Right kidney (tissue), 1 donor: ENCODE data around the gene NELL2.
"Not testable (repeated sequence)": the region's sequence is repeated elsewhere in the genome, so short reads cannot be mapped to it uniquely, and the experiment has no call there.

ENCODE experiments used
- DNase-seq: peaks from one replicate; pipeline ENCODE4 v3.0.0-alpha.2; 2016

Gene NELL2

GRCh38 chr12:44694017-44694416 lies 182.1 kb downstream of the NELL2 start:
- DNase-seq, result no peak

GRCh38 chr12:44689587-44689986 lies 186.5 kb downstream of the NELL2 start:
- no peak for DNase-seq

GRCh38 chr12:44686821-44687432 lies 189.2 kb downstream of the NELL2 start:
- not testable (repeated sequence) for DNase-seq

- no peak for DNase-seq
These were observed 198.4 kb downstream of the NELL2 start for GRCh38 chr12:44677724-44678123.

DNA sequence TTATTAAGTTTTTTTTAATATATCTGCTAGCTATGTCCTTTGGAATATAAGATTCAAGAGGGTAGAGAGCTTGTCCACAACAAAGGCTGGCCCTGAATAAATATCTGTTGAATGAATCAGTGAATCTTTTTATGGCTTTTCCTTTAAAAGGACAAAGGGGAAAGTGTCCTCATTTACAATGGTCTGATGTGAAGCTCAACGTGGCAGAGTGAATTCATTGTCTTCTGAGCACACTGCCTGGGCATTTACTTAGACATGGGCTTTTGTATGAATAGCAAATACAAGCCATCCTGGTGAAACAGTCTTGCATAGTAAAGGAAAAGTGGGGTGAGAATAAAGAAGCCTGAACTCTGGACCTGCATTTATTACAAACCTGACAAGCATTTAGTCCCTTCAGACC lies 201.2 kb downstream of the NELL2 start:
- DNase-seq, result no peak

DNA sequence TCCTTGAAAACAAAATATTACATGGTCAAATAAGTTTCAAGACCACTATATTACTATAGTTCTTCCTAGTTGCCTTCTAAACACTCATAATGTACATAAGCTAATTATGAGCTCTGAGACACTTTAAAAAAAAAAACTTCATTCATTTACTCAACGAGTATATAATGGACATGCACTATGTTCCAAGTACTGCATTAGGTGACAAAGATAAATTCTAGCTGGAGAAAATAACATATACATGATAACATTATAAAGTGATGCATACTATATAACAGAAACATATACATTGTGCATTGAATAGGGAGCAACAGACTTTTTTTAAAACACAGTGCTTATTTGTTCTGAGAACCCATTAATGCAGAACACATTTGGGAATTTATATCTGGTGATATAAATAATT lies 202.3 kb downstream of the NELL2 start:
- no peak for DNase-seq

DNA sequence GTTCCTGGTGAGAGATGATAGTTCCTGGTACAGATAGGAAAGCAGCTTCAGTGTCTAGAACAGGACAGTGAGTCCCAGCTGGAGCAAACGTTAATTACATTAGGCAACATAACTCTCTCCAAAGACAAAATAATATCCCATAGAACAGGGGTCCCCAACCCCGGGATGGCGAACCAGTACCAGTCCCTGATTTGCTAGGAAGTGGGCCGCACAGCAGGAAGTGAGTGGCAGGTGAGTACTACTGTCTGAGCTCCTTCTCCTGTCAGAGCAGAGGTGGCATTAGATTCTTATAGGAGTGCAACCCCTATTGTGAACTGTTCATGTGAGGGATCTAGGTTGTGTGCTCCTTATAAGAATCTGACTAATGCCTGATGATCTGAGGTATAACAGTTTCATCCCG lies 204.1 kb downstream of the NELL2 start:
- no peak for DNase-seq

GRCh38 chr12:44668443-44668842 lies 207.7 kb downstream of the NELL2 start:
- no peak for DNase-seq

GRCh38 chr12:44667461-44667860 lies 208.7 kb downstream of the NELL2 start:
- no peak for DNase-seq

DNA sequence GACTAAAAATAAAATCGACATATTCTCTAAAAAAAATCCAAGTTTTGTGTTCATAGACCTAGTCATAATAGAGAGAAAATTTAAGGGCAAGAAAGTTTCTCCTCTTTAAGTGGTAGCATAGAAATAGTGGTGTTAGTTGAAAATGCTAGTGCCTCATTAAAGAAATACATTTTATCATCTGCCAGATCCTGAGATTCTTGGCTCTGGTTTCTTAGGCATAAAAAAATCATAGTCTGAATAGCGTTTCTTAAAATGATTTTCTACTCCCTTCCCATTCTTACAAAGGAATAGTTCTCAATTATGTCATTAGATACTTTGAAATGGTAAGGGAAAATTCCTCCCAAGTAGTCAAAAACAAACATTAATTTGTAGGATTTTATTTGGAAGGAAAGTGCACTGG lies 212.8 kb downstream of the NELL2 start:
- no peak for DNase-seq

DNA sequence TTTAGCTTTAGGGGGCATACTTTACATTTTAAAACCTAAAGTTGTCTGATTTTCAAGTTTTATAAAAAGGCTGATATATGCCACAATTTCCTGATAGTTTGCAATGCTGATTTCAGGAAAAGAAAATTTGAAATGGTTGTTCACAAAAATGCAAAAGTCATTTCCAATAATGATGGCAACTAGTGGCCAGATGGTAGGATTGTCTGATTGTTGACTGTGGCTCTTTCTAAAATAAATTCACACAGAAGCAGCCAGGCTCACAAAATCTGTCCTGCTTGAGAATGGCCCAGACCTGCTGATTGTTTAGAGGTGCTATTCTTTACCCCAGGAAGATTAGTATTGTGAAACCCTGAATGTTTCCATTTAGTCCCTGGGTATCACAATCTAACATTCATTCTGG lies 220.3 kb downstream of the NELL2 start:
- no peak for DNase-seq

DNA sequence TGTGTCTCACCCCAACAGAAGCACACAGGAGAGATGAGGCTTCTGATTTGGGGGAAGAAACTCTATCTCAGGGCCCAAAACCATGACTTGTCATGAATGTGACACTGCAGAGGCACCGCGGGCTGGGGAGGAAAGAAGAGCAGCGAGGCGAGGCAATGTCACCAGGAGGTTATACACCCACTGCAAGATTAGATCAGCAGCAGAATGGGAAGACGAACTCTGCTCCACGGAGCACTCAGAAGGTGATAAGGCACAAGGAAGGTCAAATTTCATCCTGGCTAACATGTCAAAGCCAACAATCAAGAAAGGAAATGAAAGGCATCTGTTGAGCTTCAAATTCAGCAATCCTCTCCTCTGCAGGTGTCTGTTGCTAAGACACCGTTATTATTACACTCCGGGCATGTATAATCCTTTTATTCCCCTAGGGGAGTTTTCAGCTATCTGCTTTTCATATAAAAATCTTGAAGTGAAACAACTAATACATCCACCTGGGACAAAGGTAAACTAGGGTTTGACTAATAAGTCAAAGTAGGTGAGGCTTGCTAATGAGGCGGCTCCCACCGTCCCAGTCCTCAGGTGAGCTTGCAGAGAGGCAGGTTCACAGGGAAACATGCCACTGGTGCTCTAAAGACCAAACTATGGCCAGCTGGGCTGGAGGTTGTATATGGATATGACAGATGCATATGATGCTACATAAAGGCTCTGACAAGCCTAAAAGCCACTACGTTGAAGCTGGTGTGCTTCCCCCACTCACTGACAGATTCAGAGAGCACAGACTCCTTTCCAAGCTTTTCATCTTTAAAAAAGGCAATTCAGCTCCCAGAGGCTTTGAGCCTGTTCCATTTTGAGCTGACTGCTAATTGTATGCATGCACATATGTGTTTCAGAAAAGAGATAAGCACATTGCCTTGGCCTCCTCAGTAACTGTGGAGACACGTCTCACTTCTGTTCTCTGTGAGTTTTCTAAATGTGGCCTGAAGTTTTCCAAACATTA lies 221.2 kb downstream of the NELL2 start:
- DNase-seq, result no peak

- DNase-seq, result no peak
These were observed 222.1 kb downstream of the NELL2 start for GRCh38 chr12:44653861-44654527.

- no peak for DNase-seq
These were observed 226.4 kb downstream of the NELL2 start for GRCh38 chr12:44649693-44650092.

DNA sequence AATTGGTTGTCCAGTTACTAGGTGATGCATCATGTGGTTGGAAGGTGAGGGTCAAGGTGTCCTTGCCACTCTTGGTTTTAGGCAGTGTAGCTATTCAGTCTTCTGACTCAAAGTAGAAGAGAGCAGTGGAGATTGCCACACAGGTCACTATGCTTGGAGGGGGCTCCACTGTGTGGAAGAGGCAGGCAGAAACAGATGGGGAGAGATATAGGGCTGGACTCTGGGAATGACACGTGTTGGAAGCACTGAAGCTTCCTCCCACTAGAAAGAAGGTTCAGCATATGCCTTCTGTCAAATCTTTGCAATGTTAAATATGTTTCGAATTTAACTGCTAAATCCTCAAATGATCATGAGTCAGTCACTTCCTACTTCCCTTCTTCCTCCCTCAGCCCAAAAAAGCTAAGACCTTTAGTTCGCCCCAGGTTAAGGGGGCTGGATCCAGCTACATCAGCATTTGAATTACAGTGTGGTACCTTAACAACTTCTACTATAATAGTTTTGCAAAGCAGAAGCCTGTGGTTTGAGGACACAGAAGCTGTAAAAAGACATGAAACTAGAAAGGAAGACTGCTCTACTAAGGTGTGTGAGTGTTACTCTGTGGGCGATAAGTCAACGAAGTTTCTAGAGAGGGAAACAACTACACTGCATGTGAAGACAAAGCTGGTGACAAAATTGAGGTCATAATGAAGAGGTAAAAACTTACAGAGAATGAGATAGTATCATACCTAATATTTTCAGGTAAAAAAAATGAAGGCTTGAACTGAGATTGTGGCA lies 228.0 kb downstream of the NELL2 start:
- DNase-seq, result no peak

DNA sequence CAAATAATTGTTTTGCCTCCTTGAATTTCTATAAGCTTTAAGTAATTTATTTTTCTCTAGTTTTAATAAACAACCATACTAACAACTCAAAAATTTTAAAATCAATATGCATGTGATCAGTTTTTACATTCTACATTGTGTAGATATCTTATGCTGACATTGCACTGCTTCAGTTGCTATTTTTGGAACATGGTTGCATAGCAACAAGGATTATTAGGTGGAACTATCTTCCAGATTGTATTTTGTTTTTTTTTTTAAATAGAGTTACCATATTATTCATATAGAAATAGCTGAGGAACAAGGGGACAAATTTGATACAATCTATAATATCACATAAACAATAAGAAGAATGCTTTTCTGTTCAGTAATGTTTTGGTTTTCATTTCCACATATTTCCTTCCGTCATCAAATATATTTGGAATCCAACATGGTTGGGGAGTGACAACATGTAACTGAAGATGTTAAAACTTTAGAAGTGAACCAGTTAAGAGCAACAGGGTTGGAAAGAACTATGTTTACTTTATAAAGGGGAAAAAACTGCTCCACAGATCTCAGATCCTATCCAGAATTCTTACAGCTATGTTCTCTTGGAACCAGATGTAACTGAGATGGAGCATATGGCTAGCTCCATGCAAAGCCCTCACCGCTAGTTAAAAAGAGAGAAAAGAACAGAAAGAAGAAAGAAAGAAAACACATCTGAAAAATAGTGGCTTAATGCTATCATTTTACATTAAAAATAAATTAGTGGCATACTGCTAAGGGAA lies 235.5 kb downstream of the NELL2 start:
- no peak for DNase-seq

GRCh38 chr12:44637875-44638274 lies 238.2 kb downstream of the NELL2 start:
- DNase-seq, result no peak

- no peak for DNase-seq
These were observed 247.9 kb downstream of the NELL2 start for GRCh38 chr12:44628180-44628579.

DNA sequence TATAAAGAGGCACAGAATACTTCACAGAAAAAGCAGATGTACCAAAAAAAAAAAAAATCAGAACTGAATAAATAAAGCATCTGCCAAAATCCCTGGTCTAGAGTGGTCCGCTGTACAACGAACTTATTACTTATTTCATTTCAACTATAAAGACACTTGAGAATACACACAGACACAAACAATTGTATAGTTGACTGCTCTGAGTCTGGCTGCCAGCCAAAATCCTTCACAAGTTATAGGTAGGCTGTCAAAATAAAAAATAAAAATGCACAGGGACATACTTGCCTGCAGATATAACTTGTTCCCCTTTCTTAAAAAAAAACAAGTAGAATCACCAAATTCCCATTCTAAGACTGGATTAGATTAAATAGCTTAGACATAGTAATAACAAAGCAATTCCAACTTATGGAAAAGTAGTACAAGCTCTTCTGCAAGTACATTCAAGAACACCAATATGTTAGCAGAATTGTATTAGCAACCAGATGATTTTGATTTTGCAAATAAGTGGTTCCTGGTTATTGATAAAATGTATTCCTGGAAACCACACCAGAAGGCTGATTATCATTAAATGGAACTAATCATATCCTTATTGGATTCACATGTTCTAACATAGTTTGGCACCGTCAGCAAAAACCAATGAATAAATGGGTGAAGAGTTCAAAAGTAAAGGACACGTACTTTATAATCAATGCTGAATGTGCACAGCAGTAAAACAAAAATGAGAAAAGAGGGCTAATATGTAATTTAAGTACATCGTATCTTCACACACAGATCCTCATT lies 248.5 kb downstream of the NELL2 start:
- DNase-seq, result no peak

DNA sequence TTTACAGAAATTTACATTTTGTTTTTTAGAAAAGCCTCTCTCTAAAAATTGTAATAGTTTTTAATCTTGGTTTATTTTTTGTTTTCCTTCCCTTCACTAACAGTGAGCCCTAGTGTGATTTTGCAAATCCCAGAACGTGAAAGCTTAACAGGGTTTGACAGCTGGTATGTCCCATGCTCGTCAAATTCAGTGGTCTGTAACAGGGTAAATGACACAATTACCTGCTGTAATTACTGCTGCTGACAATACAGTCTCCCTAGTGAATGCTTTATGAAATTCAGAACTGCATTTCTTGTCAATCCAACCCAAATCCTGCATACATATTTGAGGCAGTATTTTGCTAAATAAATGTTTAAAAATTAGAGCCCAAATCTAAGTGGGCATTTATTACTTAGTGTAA lies 249.2 kb downstream of the NELL2 start:
- DNase-seq, result no peak

GRCh38 chr12:44618946-44619345 lies 257.2 kb downstream of the NELL2 start:
- no peak for DNase-seq
